ENCODE results near the gene BIRC7.

- TF ChIP-seq YY1 (IDR thresholded peaks at IDR 0.05; ENCODE audit: insufficient read depth, insufficient read length) (no peak), ZNF274 (IDR thresholded peaks at IDR 0.05; ENCODE audit: low read depth, low read length) (no peak), SUZ12 (IDR thresholded peaks at IDR 0.05; ENCODE audit: extremely low read depth, insufficient read depth, insufficient read length) (no peak)
These were observed 18.5 kb downstream of the BIRC7 start, which contains the start of gene NKAIN4 for GRCh38 chr20:63254232-63254605.

All from NT2/D1 (cell line).